ENCODE data around the gene RGS11.

RGS11 gene

GRCh38 chr16:276426-277077, 808 bp upstream of the RGS11 start:
- Histone ChIP-seq H3K23ac (ENCODE audit: low read length) (no peak overlapping the region), H4K12ac (ENCODE audit: low read depth, low read length) (no peak overlapping the region), H3K4me2 (ENCODE audit: low read length) (no peak overlapping the region), H3K79me2 (ENCODE audit: control insufficient read depth, insufficient read depth, low read length, poor library complexity) (no peaks in the 10 kb centered on the region), H2AK5ac (ENCODE audit: low read length) (no peak overlapping the region), H2BK5ac (ENCODE audit: low read depth, low read length, poor library complexity) (no peak overlapping the region), H3K27me3 (ENCODE audit: insufficient read depth, low read length) (peaks cover 36% of the 10 kb centered on the region), H4K91ac (ENCODE audit: low read depth, low read length) (no peak overlapping the region), H3K79me1 (ENCODE audit: low read length) (no peaks in the 10 kb centered on the region), H3K9ac (ENCODE audit: low read length) (no peak overlapping the region), H3K18ac (ENCODE audit: low read length) (no peak overlapping the region), H2BK12ac (ENCODE audit: low read length) (no peak overlapping the region), H2AFZ (ENCODE audit: insufficient read depth, low read length, poor library complexity) (no peak overlapping the region), H3K9me3 (ENCODE audit: insufficient read depth, low read depth, low read length) (peaks cover 2% of the 10 kb centered on the region), H3K36me3 (ENCODE audit: control insufficient read depth in 1 of 2, insufficient read depth in 2 of 2, low read length in 2 of 2) (no peaks in the 10 kb centered on the region), H3K4me1 (ENCODE audit: control insufficient read depth in 1 of 2, insufficient read depth in 2 of 2, low read length in 2 of 2) (peaks cover 0 to 6% of the 10 kb centered on the region in 2 experiments), H3K4me3 (ENCODE audit: low read depth, low read length) (no peak overlapping the region), H3K14ac (ENCODE audit: low read length) (no peak overlapping the region), H3K4ac (ENCODE audit: low read depth, low read length) (no peak overlapping the region), H3K27ac (ENCODE audit: low read depth, low read length) (no peak overlapping the region), H4K8ac (ENCODE audit: low read depth, low read length) (no peak overlapping the region), H2BK120ac (ENCODE audit: insufficient read depth, low read length, poor library complexity) (no peak overlapping the region)
- WGBS (ENCODE audit: extremely low coverage, insufficient coverage, insufficient read length), result no CpG with 5 or more reads among the region's 20 CpGs
- DNase-seq, result peak; percentile 45 to 77

GRCh38 chr16:275041-275641, 603 bp downstream of the RGS11 start:
- no peak overlapping the region for H4K8ac ChIP-seq (ENCODE audit: low read depth, low read length)
- H4K91ac ChIP-seq (ENCODE audit: low read depth, low read length), result no peak overlapping the region
- no peak overlapping the region for H2BK120ac ChIP-seq (ENCODE audit: insufficient read depth, low read length, poor library complexity)
- DNase-seq, result no peak
- peak overlapping the region; percentile 76 for H3K4me2 ChIP-seq (ENCODE audit: low read length)
- no CpG with 5 or more reads among the region's 58 CpGs for WGBS (ENCODE audit: extremely low coverage, insufficient coverage, insufficient read length)
- H3K9me3 ChIP-seq (ENCODE audit: insufficient read depth, low read depth, low read length), result peaks cover 3% of the 10 kb centered on the region
- no peak overlapping the region for H4K12ac ChIP-seq (ENCODE audit: low read depth, low read length)
- no peak overlapping the region for H3K14ac ChIP-seq (ENCODE audit: low read length)
- peaks cover 0 to 6% of the 10 kb centered on the region in 2 experiments for H3K4me1 ChIP-seq (ENCODE audit: control insufficient read depth in 1 of 2, insufficient read depth in 2 of 2, low read length in 2 of 2)
- H2AK5ac ChIP-seq (ENCODE audit: low read length), result no peak overlapping the region
- no peak overlapping the region for H3K23ac ChIP-seq (ENCODE audit: low read length)
- H3K4ac ChIP-seq (ENCODE audit: low read depth, low read length), result no peak overlapping the region
- H2BK5ac ChIP-seq (ENCODE audit: low read depth, low read length, poor library complexity), result no peak overlapping the region
- no peak overlapping the region for H3K9ac ChIP-seq (ENCODE audit: low read length)
- peaks cover 24% of the 10 kb centered on the region for H3K27me3 ChIP-seq (ENCODE audit: insufficient read depth, low read length)
- H3K79me2 ChIP-seq (ENCODE audit: control insufficient read depth, insufficient read depth, low read length, poor library complexity), result no peaks in the 10 kb centered on the region
- no peaks in the 10 kb centered on the region for H3K36me3 ChIP-seq (ENCODE audit: control insufficient read depth in 1 of 2, insufficient read depth in 2 of 2, low read length in 2 of 2)
- H3K18ac ChIP-seq (ENCODE audit: low read length), result no peak overlapping the region
- no peak overlapping the region for H3K27ac ChIP-seq (ENCODE audit: low read depth, low read length)
- H3K79me1 ChIP-seq (ENCODE audit: low read length), result no peaks in the 10 kb centered on the region
- H3K4me3 ChIP-seq (ENCODE audit: low read depth, low read length), result peak overlapping the region; percentile 29
- H2BK12ac ChIP-seq (ENCODE audit: low read length), result no peak overlapping the region
- no peak overlapping the region for H2AFZ ChIP-seq (ENCODE audit: insufficient read depth, low read length, poor library complexity)

DNA sequence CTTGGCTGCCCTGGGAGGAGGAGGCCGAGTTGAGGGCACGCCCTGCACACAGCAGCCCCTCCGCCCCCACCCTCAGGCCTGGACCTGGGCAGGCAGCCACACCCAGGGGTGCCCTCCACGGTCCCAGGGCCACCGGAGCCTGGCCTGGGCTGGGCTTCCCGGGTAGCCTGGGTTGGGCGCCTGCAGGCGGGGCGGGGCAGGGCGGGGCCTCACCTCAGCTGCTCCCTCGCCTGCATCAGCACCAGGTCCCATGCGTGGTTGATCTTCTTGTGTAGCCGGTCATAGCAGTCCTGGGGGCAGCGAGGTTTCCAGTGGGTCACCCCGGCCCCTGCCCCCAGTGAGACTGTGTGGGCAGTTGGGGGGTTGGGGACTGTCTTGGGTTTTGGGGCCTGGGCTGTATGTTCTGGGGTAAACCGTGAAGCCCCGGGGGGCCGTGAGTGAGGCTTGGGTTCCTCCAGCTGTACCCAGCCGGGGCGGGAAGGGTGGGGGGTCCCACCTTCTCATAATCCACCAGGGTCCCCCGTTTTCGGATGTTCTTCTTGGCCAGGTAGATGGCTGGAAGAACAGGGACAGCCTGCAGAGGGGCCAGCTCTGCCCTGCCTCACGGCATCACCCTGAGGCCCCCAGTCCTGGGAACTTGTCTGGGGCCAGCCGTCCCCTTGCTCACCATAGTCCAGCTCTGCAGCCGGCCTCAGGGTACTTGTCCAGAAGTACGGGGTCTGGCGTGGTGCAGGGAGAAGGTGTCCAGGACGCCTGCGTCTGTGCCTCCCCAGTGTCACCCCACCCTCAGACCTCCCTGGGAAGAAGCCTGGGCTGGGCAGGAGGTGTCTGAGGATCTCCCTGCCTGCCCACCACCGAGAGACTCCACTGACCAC, 2.0 kb downstream of the RGS11 start:
- no CpG with 5 or more reads among the region's 30 CpGs for WGBS (ENCODE audit: extremely low coverage, insufficient coverage, insufficient read length)
- Histone ChIP-seq H3K4me3 (ENCODE audit: low read depth, low read length) (no peak overlapping the region), H2AFZ (ENCODE audit: insufficient read depth, low read length, poor library complexity) (no peak overlapping the region), H3K23ac (ENCODE audit: low read length) (no peak overlapping the region), H2BK5ac (ENCODE audit: low read depth, low read length, poor library complexity) (no peak overlapping the region), H3K14ac (ENCODE audit: low read length) (no peak overlapping the region), H3K79me1 (ENCODE audit: low read length) (no peaks in the 10 kb centered on the region), H3K4ac (ENCODE audit: low read depth, low read length) (no peak overlapping the region), H3K9me3 (ENCODE audit: insufficient read depth, low read depth, low read length) (peaks cover 3% of the 10 kb centered on the region), H2BK12ac (ENCODE audit: low read length) (no peak overlapping the region), H3K4me1 (ENCODE audit: control insufficient read depth in 1 of 2, insufficient read depth in 2 of 2, low read length in 2 of 2) (peaks cover 0 to 6% of the 10 kb centered on the region in 2 experiments), H3K36me3 (ENCODE audit: control insufficient read depth in 1 of 2, insufficient read depth in 2 of 2, low read length in 2 of 2) (no peaks in the 10 kb centered on the region), H3K27ac (ENCODE audit: low read depth, low read length) (no peak overlapping the region), H3K79me2 (ENCODE audit: control insufficient read depth, insufficient read depth, low read length, poor library complexity) (no peaks in the 10 kb centered on the region), H3K4me2 (ENCODE audit: low read length) (no peak overlapping the region), H3K27me3 (ENCODE audit: insufficient read depth, low read length) (peaks cover 15% of the 10 kb centered on the region), H3K9ac (ENCODE audit: low read length) (no peak overlapping the region), H4K8ac (ENCODE audit: low read depth, low read length) (no peak overlapping the region), H4K91ac (ENCODE audit: low read depth, low read length) (no peak overlapping the region), H3K18ac (ENCODE audit: low read length) (no peak overlapping the region), H2BK120ac (ENCODE audit: insufficient read depth, low read length, poor library complexity) (no peak overlapping the region), H2AK5ac (ENCODE audit: low read length) (no peak overlapping the region), H4K12ac (ENCODE audit: low read depth, low read length) (no peak overlapping the region)
- DNase-seq, result peak in 1 of 2 donors; percentile 36

- Histone ChIP-seq H3K79me2 (ENCODE audit: control insufficient read depth, insufficient read depth, low read length, poor library complexity) (no peaks in the 10 kb centered on the region), H4K12ac (ENCODE audit: low read depth, low read length) (no peak overlapping the region), H2BK12ac (ENCODE audit: low read length) (no peak overlapping the region), H3K4ac (ENCODE audit: low read depth, low read length) (no peak overlapping the region), H4K91ac (ENCODE audit: low read depth, low read length) (no peak overlapping the region), H2AFZ (ENCODE audit: insufficient read depth, low read length, poor library complexity) (no peak overlapping the region), H3K14ac (ENCODE audit: low read length) (no peak overlapping the region), H3K79me1 (ENCODE audit: low read length) (no peaks in the 10 kb centered on the region), H3K4me2 (ENCODE audit: low read length) (no peak overlapping the region), H3K18ac (ENCODE audit: low read length) (no peak overlapping the region), H3K23ac (ENCODE audit: low read length) (no peak overlapping the region), H2BK5ac (ENCODE audit: low read depth, low read length, poor library complexity) (no peak overlapping the region), H2BK120ac (ENCODE audit: insufficient read depth, low read length, poor library complexity) (no peak overlapping the region), H3K4me3 (ENCODE audit: low read depth, low read length) (no peak overlapping the region), H3K9me3 (ENCODE audit: insufficient read depth, low read depth, low read length) (peaks cover 5% of the 10 kb centered on the region), H3K27ac (ENCODE audit: low read depth, low read length) (no peak overlapping the region), H2AK5ac (ENCODE audit: low read length) (no peak overlapping the region), H3K4me1 (ENCODE audit: control insufficient read depth in 1 of 2, insufficient read depth in 2 of 2, low read length in 2 of 2) (peaks cover 0 to 6% of the 10 kb centered on the region in 2 experiments), H3K9ac (ENCODE audit: low read length) (no peak overlapping the region), H3K36me3 (ENCODE audit: control insufficient read depth in 1 of 2, insufficient read depth in 2 of 2, low read length in 2 of 2) (no peaks in the 10 kb centered on the region), H3K27me3 (ENCODE audit: insufficient read depth, low read length) (peaks cover 15% of the 10 kb centered on the region), H4K8ac (ENCODE audit: low read depth, low read length) (no peak overlapping the region)
- no CpG with 5 or more reads among the region's 36 CpGs for WGBS (ENCODE audit: extremely low coverage, insufficient coverage, insufficient read length)
- DNase-seq, result peak; percentile 31 to 57
These were observed 2.9 kb downstream of the RGS11 start for GRCh38 chr16:272633-273546.
